GM19099 (cell line): Measurements from ENCODE around the gene MRPL11.

Experiments used
- POLR2A ChIP-seq: IDR thresholded peaks from 3 replicates; pipeline ENCODE4 v1.6.1; 2011; ENCODE audit warnings: low read depth; ENCODE audit not compliant: insufficient read length; ENCODE audit errors: extremely low read depth

The MRPL11 gene

GRCh38 chr11:66386171-66387069 is 52.2 kb downstream of the MRPL11 start:
- no peak for TF ChIP-seq POLR2A
